ENCODE results near the gene PTH.

The PTH gene

DNA sequence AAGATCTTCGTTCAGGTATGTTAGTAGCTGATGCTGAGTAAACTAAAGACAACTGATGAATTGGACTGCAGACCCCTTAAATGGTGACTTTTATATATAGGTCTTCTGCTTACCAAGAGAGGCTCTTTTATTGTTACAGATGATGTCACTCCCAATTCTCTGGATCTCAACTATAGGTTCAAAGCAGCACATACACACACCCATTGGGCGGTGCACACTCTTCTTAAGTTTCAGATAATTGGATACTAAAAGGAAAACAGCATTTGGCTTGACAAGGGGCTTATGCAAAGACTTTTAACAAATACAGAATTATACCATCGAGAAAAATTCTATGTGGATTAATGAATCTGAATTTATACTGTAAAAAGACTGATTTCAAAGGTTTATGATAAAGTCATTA, at the start of gene PTH:
Gene PTH, minus strand, starts transcription at position 69 of the 400 bp plus-strand sequence. CDS start 3,142 bp downstream, outside the sequence.
- DNase-seq, result no peak

DNA sequence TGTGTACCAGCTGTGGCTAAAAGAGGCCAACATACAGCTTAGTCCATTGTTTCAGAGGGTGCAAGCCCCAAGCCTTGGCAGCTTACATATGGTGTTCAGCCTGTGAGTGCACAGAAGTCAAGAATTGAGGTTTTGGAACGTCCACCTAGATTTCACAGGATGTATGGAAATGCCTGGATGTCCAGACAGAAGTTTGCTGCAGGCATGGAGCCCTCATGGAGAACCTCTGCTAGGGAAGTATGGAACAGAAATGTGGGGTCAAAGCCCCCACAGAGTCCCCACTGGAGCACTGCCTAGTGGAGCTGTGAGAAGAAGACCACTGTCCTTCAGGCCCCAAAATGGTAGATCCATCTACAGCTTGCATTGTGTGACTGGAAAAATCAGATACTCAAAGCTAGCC, 42.2 kb upstream of the PTH start:
- no peak for DNase-seq

DNA sequence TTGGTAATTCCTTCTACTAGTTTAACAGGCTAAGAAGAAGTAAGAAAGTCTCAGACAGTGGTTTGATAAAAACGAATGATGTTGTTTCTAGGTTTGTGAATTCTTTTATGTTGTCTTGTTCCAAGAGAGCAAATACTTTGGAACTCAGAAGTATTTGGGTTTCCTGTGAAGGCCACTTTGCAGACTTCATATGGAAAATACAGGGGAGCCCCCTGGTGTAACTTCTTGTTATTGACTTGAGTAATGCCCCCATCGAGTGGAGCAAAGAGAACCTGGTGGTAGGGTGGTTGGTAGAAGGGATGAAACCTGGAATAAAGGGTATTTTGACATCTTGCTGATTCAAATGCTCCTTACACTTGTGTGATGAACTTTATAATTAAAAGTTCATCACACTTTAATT, 40.0 kb upstream of the PTH start:
- no peak for DNase-seq

DNA sequence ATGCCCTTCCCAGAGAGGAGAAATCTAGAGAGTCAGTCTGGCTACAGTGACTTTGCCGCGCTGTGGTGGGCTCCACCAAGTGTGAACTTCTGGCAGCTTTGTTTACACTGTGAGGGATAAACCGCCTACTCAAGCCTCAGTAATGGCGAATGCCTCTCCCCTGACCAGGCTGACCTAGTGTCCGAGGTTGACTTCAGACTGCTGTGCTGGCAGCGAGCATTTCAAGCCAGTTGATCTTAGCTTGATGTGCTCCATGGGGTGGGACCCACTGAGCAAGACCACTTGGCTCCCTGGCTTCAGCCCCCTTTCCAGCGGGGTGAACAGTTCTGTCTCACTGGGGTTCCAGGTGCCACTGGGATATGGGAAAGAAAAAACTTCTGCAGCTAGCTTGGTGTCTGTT, 38.6 kb upstream of the PTH start:
- DNase-seq, result no peak

DNA sequence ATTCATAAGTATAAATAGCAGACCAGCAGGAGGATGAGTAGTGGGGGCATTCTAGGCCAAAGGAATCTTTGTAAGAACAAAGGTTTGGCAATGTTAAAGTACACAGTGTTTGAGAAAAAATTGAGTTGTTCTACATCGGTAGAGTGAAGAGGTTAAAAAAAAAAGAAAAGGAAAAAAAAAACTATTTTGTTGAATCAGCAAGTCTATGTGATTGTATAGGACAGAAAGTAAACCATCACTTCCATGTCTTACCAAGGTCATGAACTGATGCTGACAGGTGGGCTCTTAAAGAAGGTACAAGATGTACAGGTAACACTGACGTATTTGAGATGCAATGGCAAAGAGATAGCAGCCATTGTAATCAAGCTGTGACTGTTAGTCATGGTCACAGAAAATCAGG, 29.5 kb upstream of the PTH start:
- DNase-seq, result no peak

DNA sequence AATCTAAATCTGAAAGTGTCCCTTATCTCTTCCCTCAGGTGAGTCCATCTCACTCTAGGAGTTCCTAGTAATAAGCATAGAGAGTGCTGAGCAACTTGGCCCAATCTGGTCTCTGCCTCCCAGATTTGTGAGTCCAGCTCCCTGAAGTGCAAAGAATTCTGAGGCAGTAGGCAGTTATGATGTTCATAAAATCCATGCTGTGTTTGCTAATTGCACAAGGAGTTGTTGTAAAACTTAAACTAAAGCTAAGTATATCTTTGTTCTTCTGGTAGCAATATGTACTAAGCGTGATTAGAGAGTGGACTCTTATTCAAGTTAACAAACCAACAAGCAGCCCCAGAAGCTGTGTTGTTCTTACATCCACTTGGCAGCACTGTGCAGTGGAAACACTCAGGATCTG, 7.6 kb upstream of the PTH start:
- no peak for DNase-seq

DNA sequence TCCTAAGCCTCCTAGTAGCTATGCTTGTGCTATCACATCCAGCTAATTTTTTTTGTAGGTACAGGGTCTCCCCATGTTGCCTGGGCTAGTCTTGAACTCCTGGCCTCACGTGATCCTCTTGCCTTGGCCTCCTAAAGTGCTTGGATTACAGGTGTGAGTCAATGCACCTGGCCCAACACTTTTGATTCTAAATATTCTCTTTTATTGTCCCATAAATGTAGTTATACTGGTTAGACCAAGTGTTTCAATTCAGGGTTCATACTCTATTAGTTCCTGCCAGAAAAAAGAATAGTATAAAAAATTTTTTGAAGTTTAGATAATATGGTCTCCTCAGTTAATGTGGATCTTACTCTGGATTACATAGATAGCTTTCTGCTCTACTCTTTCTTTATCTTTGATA, 6.7 kb upstream of the PTH start:
- no peak for DNase-seq

DNA sequence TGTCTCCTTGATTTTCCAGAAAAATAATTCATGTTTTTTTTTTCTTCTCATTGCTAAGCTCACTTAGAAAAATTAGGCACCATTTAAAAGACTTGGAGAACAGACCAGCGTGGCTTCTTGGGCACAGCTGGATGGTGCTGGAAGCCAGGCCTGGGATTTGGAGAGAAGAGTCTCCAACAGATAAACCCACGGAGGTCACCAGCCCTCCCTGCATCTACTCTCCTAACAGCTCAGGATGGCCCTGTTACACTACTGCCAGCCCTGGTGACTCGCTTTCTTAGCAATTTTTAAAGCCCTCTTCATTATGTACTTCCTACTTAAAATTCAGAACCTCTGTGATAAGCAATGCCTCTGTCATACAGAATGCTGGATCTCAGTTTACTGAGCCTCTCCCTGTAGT, 1.7 kb downstream of the PTH start:
- DNase-seq, result no peak

DNA sequence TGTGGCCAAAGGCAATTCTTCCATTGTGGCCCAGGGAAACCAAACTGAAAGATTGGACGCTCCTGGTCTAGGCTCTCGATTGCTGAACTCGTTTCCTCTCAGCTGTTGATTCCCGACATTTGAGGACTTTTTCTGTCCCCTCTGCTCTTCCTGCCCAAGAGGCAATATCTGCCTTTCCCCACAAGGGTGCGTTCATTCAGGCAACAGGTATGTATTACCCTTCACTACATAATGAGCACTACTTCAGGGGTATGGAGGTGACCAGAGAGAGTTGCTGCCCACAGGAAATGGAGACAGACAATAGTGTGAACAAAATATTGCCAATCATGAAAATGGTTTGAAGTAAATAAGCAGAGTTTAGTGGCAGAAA, 8.2 kb downstream of the PTH start:
- peak in 1 of 2 donors; percentile 48 for DNase-seq

DNA sequence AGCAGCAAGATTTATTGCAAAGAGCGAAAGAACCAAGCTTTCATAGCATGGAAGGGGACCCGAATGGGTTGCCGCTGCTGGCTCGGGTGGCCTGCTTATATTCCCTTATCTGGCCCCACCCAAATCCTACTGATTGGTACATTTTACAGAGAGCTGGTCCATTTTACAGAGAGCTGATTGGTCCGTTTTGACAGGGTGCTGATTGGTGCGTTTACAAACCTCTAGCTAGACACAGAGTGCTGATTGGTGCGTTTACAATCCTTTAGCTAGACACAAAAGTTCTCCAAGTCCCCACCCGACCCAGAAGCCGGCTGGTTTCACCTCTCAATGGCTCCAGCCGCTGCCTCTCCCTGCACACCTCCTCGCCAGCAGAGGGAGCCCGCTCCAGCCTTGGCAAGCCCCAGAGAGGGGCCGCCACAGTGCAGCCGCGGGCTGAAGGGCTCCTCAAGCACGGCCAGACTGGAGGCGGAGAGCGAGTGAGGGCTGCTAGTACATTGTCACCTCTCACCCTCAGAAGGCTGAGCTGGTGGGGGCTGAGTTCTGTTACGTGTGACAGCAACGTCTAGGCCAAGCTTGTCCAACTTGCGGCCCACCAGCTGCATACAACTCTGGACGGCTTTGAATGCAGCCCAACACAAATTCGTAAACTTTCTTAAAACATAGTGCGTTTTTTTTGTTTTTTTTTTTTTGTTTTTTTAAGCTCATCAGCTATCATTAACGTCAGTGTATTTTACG, 8.7 kb downstream of the PTH start:
- DNase-seq, result peak; percentile 63 to 78

DNA sequence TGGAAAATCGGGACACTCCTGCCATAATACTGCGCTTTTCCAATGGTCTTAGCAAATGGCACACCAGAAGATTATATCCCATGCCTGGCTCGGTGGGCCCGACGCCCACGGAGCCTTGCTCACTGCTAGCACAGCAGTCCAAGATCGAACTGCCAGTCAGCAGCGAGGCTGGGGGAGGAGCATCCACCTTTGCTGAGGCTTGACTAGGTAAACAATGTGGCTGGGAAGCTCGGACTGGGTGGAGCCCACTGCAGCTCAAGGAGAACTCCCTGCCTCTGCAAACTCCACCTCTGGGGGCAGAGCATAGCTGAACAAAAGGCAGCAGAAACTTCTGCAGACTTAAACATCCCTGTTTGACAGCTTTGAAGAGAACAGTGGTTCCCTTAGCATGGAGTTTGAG, 15.6 kb downstream of the PTH start:
- no peak for DNase-seq

DNA sequence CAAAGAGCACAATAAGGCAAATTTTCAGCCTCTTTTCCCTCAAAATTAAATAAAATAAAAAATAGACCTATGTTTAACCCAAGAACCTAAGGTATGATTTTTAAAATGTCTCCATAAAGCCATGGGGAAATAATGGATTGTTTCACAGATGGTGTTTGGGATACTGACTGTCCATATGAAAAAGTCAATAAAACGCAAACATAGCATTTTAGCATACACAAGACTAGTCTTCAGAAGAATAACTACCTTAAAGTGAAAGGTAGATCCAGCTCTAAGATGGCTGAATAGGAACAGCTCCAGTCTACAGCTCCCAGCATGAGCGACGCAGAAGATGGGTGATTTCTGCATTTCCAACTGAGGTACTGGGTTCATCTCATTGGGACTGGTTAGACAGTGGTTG, 16.1 kb downstream of the PTH start:
- DNase-seq, result no peak

DNA sequence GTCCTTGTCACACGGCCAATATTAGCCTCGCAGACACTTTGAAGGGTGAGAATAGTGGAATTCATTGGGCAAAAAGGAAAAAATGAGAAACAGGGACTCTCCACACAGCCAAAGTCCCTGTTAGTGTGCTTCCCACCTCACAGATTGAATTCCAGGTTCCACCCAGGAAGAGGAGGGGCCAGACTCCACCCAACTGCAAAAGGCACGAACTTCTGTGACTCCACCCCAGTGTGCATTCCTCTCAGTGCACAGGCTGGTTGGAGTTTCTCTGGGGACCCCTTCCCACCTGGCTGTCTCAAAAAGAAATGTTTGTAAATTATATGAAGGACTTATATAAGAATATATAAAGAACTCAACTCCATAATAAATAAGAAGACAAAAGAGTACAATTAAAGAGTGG, 20.7 kb downstream of the PTH start:
- DNase-seq, result no peak

DNA sequence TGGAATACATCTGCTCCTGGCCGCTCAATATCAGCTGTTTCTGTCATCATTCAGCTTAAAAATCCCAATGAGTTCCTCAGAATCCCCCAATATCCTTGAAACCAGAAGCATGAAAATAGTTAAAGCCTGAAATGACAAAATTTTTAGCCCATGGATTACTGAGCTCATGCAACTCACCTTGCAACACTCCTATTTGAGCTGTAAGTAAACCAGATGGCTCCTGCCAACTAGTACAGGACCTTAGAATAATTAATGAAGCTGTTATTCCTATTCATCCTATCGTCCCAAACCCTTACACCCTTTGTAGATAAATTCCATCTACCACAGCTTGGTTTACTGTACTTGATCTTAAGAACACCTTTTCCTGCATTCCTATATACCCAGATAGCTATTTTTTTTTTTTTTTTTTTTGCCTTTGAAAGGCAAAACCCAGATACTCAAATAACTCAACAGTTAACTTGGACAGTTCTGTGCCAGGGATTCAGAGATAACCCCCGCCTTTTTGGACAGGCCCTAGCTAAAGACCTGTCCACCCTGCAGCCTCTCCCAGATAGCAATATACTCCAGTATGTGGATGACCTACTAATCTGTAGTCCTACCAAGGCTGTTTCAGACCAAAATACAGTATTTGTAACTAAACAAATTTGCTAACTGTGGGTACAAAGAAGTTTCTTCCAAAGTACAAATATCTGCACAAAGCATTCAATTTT, 22.6 kb downstream of the PTH start:
- DNase-seq, result no peak

DNA sequence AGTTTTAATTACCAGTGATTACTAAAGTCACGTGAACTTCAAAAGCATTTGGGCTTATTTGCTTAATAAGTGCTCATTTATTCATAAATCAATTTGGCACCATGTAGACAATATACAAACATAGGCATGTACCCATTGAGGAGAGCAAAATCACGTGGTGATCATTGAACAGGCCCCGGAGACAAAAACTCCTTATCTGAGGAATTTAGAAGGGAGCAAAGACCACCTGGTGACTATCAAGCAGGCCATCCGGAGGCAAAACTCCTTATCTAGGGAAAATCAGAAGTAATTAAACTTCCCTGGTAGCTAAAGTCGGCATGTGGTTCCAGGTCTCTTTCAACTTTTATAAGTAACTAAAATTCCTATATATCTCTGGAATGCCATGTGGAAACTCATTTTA, 27.0 kb downstream of the PTH start:
- no peak for DNase-seq

DNA sequence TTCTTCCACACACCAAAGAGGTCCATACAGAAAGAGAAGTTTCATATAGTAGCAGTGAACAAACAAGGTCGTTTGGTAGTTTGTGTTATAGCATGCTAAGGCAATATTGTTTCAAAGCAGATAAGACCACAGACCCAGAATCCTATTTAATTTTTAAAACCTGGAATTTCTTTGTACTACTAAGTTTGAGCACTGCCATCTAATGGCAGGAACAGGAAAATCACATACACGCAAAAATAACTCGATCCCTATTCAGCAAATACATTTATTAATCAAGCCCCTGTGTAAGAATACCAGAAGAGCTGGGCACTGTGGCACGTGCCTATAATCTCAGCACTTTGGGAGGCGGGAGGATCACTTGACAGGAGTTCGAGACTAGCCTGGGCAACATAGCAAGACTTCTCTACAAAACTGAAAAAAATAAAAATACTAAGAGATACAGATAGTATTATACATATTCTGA, 29.9 kb downstream of the PTH start:
- peak in 1 of 2 donors; percentile 39 for DNase-seq

DNA sequence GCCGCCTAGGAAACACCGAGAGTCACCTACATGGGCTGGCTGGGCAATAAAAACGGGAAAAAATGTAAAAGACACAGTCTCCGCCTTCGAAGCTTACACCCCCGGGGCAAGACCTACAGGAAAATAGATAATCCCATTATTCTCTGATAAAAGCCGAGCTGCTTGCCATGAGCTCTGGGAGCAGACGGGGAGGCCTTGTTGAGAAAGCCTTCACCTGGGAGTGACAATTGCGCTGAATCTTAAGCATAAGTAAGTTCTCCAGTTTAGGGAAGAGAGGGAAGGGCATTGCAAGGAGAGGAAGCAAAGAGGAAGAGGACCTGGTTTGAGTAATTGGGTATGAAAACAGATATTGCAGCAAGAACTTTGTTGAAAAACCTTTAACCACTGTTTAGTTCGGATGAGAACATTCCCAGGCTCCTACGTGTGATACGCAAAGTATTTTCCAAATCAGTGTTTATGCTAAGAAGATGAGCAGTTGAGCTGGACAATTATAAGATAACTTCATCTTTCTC, 32.0 kb downstream of the PTH start:
- DNase-seq, result no peak

DNA sequence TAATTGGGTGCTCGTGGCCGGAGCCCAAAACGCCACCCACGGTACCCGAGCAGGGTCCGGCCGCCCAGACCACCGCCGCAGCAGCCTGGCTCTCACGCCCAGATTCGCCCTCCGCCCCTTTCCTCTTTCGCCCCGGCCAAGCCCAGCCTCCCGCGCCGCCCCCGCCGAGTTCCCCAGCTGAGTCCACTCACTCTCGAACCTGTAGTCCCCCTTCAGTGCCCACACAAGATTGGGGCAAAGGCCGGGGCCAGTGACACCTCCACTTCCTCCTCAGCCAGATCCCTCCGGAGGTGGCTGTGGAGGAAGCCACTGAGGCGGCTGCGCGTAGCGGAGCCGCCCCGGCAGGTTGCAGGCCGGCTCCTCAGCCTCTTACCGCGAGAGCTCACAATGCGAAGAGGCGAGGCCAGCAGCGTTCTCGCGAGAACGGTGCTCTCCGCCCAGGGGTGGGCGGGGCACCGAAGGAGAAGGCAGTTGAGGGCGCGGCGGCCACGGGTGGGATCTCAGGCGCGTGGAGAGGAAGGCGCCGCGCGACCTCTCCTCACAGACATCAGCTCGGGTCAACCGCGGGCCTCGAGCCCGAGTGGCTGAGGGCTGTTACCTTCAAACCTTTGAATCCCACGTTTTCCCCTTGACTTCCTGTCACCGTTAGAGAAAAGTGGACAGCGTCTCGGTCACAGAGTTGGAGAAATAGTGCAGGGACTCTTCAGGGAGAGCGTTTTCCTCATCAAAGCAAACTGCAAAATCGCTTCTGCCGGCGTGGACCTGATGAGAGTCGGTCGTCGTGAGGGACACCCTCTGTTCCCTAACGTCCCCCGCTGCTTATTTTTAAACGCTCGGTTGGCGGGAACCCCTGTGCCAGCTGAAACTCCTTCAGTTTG, 32.7 kb downstream of the PTH start, which contains the start of gene BTBD10:
Gene BTBD10, minus strand, starts transcription at position 322 of the 878 bp plus-strand sequence. CDS start 18,098 bp downstream, outside the sequence.
- DNase-seq, result peak; percentile 94 to 96

DNA sequence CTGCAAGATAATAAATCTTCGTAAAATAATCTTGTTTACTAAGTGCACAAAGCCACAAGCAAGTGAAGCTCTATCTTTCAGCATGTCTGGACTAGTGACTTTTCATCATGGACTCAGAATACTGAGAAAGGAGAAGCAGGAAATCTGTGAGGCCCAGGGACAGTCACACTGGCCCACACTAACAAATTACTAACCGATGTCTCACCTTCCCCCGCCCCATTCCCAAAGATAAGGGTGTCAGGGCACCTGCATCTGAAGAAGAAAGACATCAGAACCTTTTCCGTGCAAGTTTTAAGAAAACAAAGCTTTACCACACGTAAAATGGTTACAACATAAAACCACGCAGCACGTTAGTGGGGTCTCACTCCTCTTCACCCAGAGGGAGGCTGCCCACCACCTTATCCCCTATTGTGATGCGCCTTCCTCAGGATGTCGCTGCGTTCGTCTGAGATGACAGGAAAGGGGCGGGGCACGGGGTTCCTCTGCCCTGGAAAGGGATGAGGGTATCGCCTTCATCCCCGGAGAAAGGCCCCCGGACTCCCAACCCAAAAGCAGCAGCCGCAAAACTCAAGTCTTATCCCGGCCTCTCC, 33.4 kb downstream of the PTH start:
- peak; percentile 20 to 58 for DNase-seq

DNA sequence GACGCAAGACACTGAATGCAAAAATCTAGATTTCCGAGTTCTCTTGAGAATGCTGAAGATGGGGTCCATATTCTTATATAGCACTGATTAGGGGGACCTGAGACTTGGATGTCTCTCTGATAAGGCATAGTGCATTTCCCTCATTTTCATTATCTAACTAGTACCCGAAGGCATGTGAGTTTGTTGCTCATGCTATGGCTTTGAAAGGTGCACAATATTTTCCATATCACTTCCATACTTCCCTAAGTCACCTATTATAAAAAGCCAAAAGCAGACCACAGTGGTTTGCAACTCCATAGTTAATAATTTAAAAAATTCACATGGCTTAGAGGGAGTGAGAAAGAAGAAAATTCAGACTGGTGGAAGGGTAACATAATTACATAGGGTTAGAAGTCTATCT, 34.5 kb downstream of the PTH start:
- DNase-seq, result no peak

DNA sequence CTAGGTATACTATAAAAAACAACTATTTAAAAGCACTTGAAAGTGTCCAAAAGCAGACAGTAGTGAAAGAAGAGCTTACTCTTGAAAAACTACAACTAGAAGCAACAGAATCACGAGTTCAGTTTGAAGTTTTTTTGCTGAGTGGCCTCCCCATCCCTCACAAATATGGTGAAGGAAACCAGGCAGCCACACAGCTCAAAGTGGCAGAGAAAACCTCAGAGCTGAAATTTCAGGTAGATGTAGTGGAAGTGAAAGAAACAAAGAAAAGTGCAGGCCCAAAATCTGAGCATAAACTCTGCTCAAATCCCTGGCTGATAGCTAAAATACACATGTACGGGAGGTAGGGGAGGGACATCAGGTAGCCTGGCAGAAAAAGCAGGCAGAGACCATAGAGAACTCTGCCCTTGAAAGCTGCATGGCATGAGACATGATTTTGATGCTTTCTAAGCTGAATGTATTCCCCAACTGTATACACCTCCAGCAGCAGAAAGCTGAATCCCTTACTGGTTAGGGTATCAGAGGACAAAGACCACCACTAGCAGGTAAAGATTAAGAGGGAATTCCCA, 44.9 kb downstream of the PTH start:
- DNase-seq, result no peak

DNA sequence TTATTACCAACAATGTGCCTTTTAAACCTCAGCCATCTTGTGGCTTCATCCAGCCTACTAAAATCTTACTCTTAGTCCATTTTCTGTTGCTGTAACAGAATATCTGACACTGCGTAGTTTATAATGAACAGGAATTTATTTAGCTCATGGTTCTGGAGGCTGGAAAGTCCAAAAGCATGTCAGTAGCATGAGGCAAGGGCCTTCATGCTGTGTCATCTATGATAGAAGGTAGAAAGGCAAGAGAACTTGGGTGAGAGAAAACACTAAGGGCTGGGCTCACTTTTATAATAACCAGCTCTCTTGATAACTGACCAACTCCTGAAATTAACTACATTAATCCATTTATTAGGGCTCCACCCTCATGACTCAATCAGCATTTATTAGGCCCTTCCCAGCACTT, 46.3 kb downstream of the PTH start:
- DNase-seq, result no peak
